Heart left ventricle (tissue), 16 donors: ENCODE measurements around the gene RAD51B. TPM values are rescaled to one million over a fixed set of nuclear protein-coding genes. Genes with fewer than 3 reads are reported as not detected.

Experiments used
- ATAC-seq, 4 donors: fragments of 200-7000 bp; cut with Tn5 transposase; one replicate each; pipeline ENCODE4 v1.9.1; 2020 to 2022; ENCODE audit warnings: moderate library complexity in 4 of 4, mild to moderate bottlenecking in 3 of 4, moderate number of reproducible peaks in 1 of 4
- DNase-seq, 5 donors: peaks; one replicate each; pipeline ENCODE4 v3.0.0-alpha.2; 2020
- H3K27ac ChIP-seq, 12 donors: fragments of 200-600 bp; sonication (generic) in 4 of 12; one replicate each; pipeline versions ENCODE4 v1.5.0 to v1.8.0; 2016 to 2022; ENCODE audit warnings: mild to moderate bottlenecking in 2 of 12
- H3K27me3 ChIP-seq, 9 donors: fragments of 200-600 bp; sonication (generic) in 2 of 9; one replicate each; pipeline versions ENCODE4 v1.5.1 to v1.8.0; 2016 to 2022; ENCODE audit warnings: mild to moderate bottlenecking in 3 of 9
- H3K36me3 ChIP-seq, 9 donors: fragments of 200-600 bp; sonication (generic) in 2 of 9; one replicate each; pipeline versions ENCODE4 v1.5.0 to v1.8.0; 2018 to 2022; ENCODE audit warnings: mild to moderate bottlenecking in 2 of 9
- H3K4me1 ChIP-seq, 12 donors: fragments of 200-600 bp; sonication (generic) in 4 of 12; one replicate each; pipeline versions ENCODE4 v1.5.0 to v1.8.0; 2016 to 2022; ENCODE audit warnings: mild to moderate bottlenecking in 3 of 12
- H3K4me3 ChIP-seq, 12 donors: fragments of 200-600 bp; sonication (generic) in 4 of 12; one replicate each; pipeline versions ENCODE4 v1.5.0 to v1.8.0; 2017 to 2022; ENCODE audit warnings: mild to moderate bottlenecking in 9 of 12, moderate library complexity in 4 of 12
- H3K9me3 ChIP-seq, 12 donors: fragments of 200-600 bp; sonication (generic) in 4 of 12; one replicate each; pipeline versions ENCODE4 v1.5.0 to v1.8.0; 2016 to 2022; ENCODE audit warnings: mild to moderate bottlenecking in 1 of 12
- POLR2A ChIP-seq, 2 donors: fragments of 450-650 bp; IDR thresholded peaks; one replicate each; pipeline ENCODE4 v1.6.1; 2017; ENCODE audit warnings: antibody characterized with exemption in 2 of 2, mild to moderate bottlenecking in 2 of 2, moderate library complexity in 2 of 2
- WGBS, 4 donors: extraction: QIAGEN DNeasy Blood & Tissue Kit in 2 of 4; methylation state at CpG; one replicate each; pipeline versions ENCODE4 v1.1.5 to v1.1.7; 2013 to 2018; 5-methylcytosine and 5-hydroxymethylcytosine counted together
- intact Hi-C, 10 donors: fragments of 100-400 bp; cut with DNase I; formaldehyde crosslinking; loops; one replicate each; pipeline versions ENCODE4 v1.11.1 to v1.14.2; 2022
- polyA plus RNA-seq, 2 donors: library from polyadenylated mRNA; stranded (reverse); fragments of 200-250 nt; gene quantifications; one replicate each; pipeline ENCODE4 v1.2.3, GENCODE V29; 2013
- total RNA-seq, 9 donors: library from RNA; depleted of rRNA in 2 of 9; stranded (reverse); fragments of >200 nt in 2 of 9; fragmentation: NEBNext Ultra II Directional in 3 of 9; extraction: Animal tissue kit (Norgen Biotek cat#: 25700) in 3 of 9; gene quantifications; one replicate each; pipeline versions ENCODE4 v1.1.0 to v1.2.4, GENCODE V29; 2016 to 2023
- TF ChIP-seq, protein P1 (sequence below), 12 donors: fragments of 200-600 bp; sonication (generic) in 4 of 12; IDR thresholded peaks; one replicate each; pipeline versions ENCODE4 v1.5.0 to v1.8.0; 2018 to 2022; ENCODE audit warnings: antibody characterized with exemption in 12 of 12, mild to moderate bottlenecking in 5 of 12
- donor health status: ischemic (EF 13 %, LVEDD 7.1; RV severe dilation, severe dysfunction).
- donor health status: healthy with polysubstance abuse.
- donor health status: DM: no; HTN: yes; CAD: no.
- donor health status: DM: no; HTN: no; CAD: no.
- donor health status: ischemic (EF 25% LVEDD 6.9; RV normal size, moderate dysfunction).
- donor health status: ischemic (EF 25% LVEDD 5.7; RV mildly dilated, moderate dysfunction).
- donor health status: healthy.
- donor health status: DM: yes; HTN: yes; CAD: no.
- donor health status: ischemic (EF 35%, LVEDD 5.7; RV mildly dilated, moderate dysfunction).
- donor health status: nonischemic (EF 11% LVEDD 7.7; RV severe dilation, severe dysfunction).
- donor health status: DM: yes; HTN: yes; CAD: no.
- donor health status: PGD.
- donor health status: ischemic (EF 29% LVEDD 5.4; RV normal size, mild dysfunction).
- donor health status: nonischemic (EF 23%, LVEDD 6.1; RV moderate dilation, normal function).

Gene RAD51B
- total and polyA plus RNA-seq, 11 donors: 1.3 to 11.3 (median 3.2) TPM

GRCh38 chr14:68014771-68015170 is 195.2 kb downstream of the RAD51B start:
- DNase-seq: no peak
- Histone ChIP-seq H3K4me1 (peaks cover 0 to 12% (median 3%) of the 10 kb centered on the region in 12 donors), H3K27me3 (no peaks in the 10 kb centered on the region), H3K27ac (peak overlapping the region in 1 of 12 donors; percentile 71), H3K4me3 (no peak overlapping the region), H3K36me3 (no peaks in the 10 kb centered on the region), H3K9me3 (no peaks in the 10 kb centered on the region)
- no peak for TF ChIP-seq POLR2A (IDR thresholded peaks at IDR 0.05)
- TF ChIP-seq, protein P1, sequence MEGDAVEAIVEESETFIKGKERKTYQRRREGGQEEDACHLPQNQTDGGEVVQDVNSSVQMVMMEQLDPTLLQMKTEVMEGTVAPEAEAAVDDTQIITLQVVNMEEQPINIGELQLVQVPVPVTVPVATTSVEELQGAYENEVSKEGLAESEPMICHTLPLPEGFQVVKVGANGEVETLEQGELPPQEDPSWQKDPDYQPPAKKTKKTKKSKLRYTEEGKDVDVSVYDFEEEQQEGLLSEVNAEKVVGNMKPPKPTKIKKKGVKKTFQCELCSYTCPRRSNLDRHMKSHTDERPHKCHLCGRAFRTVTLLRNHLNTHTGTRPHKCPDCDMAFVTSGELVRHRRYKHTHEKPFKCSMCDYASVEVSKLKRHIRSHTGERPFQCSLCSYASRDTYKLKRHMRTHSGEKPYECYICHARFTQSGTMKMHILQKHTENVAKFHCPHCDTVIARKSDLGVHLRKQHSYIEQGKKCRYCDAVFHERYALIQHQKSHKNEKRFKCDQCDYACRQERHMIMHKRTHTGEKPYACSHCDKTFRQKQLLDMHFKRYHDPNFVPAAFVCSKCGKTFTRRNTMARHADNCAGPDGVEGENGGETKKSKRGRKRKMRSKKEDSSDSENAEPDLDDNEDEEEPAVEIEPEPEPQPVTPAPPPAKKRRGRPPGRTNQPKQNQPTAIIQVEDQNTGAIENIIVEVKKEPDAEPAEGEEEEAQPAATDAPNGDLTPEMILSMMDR (IDR thresholded peaks at IDR 0.05): no peak
- 73 to 82% (median 80%) methylated on average over 2 of the region's 2 CpGs for whole genome bisulfite sequencing, 4 donors
- ATAC-seq: no peak
- intact Hi-C loops: no loop called here

DNA sequence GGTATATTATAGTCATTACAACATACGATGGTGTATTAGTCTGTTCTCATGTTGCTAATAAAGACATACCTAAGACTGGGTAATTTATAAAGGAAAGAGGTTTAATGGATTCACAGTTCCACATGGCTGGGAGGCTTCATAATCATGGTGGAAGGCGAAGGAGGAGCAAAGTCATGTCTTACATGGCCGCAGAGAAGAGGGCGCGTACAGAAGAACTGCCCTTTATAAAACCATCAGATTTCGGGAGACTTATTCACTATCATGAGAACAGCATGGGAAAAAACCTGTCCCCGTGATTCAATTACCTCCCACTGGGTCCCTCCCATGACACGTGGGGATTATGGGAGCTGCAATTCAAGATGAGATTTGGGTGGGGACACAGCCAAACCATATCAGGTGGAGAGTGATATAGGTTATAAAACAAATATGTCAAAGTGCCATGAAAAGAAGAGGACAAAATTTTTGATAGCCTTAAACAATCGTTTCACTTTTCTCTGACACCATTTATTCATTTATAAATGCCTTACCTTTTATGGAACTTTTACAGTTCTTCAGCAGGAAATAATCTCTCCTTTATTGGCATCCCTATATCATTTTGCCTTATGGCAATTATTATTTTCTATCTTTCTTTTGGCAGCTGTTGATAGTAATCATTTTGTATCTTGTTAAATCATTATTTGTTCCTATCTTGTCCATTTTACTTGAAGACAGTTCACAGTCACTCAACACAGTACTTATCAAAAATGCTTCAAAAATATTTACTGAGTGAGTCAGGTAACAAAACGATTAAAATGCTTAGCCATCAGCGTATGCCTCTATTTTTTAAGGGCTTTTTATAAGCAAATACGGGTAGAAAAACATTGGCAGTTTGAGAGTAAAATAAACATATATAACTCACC is 196.0 kb downstream of the RAD51B start:
- H3K9me3 ChIP-seq: no peaks in the 10 kb centered on the region
- H3K27ac ChIP-seq: peak overlapping the region in 1 of 12 donors; percentile 71
- DNase-seq (no peak), ATAC-seq (no peak)
- no peaks in the 10 kb centered on the region for H3K27me3 ChIP-seq
- peaks cover 0 to 12% (median 3%) of the 10 kb centered on the region in 12 donors for H3K4me1 ChIP-seq
- TF ChIP-seq POLR2A (IDR thresholded peaks at IDR 0.05): no peak
- TF ChIP-seq, protein P1 (IDR thresholded peaks at IDR 0.05): no peak
- WGBS, 4 donors: 88 to 98% (median 96%) methylated on average over 12 of the region's 12 CpGs
- intact Hi-C loops: no loop called here
- no peak overlapping the region for H3K4me3 ChIP-seq
- H3K36me3 ChIP-seq: no peaks in the 10 kb centered on the region

DNA sequence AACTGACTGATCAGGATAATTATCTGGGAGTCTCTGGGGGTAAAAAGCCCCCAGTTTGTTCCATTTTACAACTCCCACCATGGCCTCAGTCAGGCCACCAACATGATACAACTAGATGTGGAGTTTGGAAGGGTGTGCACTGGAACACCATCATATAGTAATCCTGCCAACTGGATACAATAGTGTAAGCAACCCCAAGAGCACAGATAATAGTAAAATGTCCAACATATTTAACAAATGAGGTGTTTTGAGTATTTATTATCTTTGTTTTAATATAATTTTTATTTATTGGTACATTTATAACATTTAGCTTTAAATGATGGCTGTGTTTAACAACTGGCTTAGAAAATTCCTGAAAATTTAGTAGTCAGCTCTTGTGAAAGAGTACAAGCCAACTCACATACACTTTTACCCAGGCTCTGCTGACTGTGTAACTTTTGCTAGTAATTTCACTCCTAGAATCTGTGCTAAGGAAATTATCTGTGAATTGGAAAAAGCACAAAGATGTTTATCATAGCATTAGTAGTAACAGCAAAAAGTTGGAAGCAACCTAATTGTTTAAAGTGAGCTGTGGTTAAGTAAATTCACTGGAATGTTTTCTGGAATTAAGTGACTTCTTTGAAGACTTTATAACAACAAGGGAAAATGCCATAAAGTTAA is 196.8 kb downstream of the RAD51B start:
- Histone ChIP-seq H3K4me1 (peaks cover 0 to 15% (median 6%) of the 10 kb centered on the region in 12 donors), H3K27ac (peak overlapping the region in 1 of 12 donors; percentile 71), H3K9me3 (no peaks in the 10 kb centered on the region), H3K4me3 (no peak overlapping the region), H3K36me3 (no peaks in the 10 kb centered on the region), H3K27me3 (no peaks in the 10 kb centered on the region)
- ATAC-seq (no peak), DNase-seq (no peak)
- no peak for TF ChIP-seq POLR2A (IDR thresholded peaks at IDR 0.05)
- TF ChIP-seq, protein P1 (IDR thresholded peaks at IDR 0.05): no peak
- intact Hi-C loops: no loop called here

GRCh38 chr14:68018598-68018997 is 199.0 kb downstream of the RAD51B start:
- Histone ChIP-seq H3K36me3 (no peaks in the 10 kb centered on the region), H3K9me3 (peaks cover 0 to 14% (median 0%) of the 10 kb centered on the region in 12 donors), H3K4me1 (peaks cover 0 to 9% (median 0%) of the 10 kb centered on the region in 12 donors), H3K4me3 (no peak overlapping the region), H3K27me3 (no peaks in the 10 kb centered on the region), H3K27ac (peak overlapping the region in 1 of 12 donors; percentile 71)
- DNase-seq (no peak), ATAC-seq (no peak)
- intact Hi-C loops: no loop called here
- TF ChIP-seq POLR2A (IDR thresholded peaks at IDR 0.05): no peak
- TF ChIP-seq, protein P1 (IDR thresholded peaks at IDR 0.05): no peak
- WGBS, 4 donors: 94 to 100% (median 96%) methylated on average over 1 of the region's 1 CpG
